ENCODE measurements around the gene GXYLT2. TPM values are rescaled to one million over a fixed set of nuclear protein-coding genes. Genes with fewer than 3 reads are reported as not detected.

Gene GXYLT2
- total RNA-seq, 1 experiment from 2014 or later, result 6.1 TPM

- DNase-seq (ENCODE audit: low read depth, low spot score) (no peak), ATAC-seq (no peak)
- H3K36me3 ChIP-seq (ENCODE audit: control insufficient read depth, insufficient read depth, low read length), result no peaks in the 10 kb centered on the region; the same call in 1 of the 2 replicates
- in situ Hi-C loops (cut with HindIII; ENCODE audit: low pct_unique_long_range_greater_than_20kb, low sequenced_read_pairs) (no loop called here), intact Hi-C loops (cut with micrococcal nuclease; ENCODE audit: unreplicated experiment) (no loop called here)
- TF ChIP-seq POLR2AphosphoS5 (IDR thresholded peaks at IDR 0.05; ENCODE audit: low read depth, low read length) (no peak), REST (IDR thresholded peaks at IDR 0.05; ENCODE audit: insufficient read depth in 1 of 2, low read depth in 2 of 2, low read length in 1 of 2) (no peak), CTCF (IDR thresholded peaks at IDR 0.05) (no peak), SIN3A (IDR thresholded peaks at IDR 0.05; ENCODE audit: borderline replicate concordance, insufficient read depth, low read depth, low read length) (no peak), TCF7L2 (IDR thresholded peaks at IDR 0.05; ENCODE audit: low read depth, low read length) (no peak)
- H3K9me3 ChIP-seq (ENCODE audit: control insufficient read depth, insufficient read depth, low read depth, low read length), result no peaks in the 10 kb centered on the region
- H3K4me3 ChIP-seq (ENCODE audit: low read depth in 2 of 2, low read length in 2 of 2), result no peak overlapping the region
- H3K27ac ChIP-seq (ENCODE audit: low read length), result no peak overlapping the region
- ChIA-PET POLR2A (no interaction called here), CTCF (no interaction called here)
- peaks cover 9% of the 10 kb centered on the region for H3K4me1 ChIP-seq (ENCODE audit: control insufficient read depth, insufficient read depth, low read length)
- H3K27me3 ChIP-seq (ENCODE audit: control insufficient read depth, insufficient read depth, low read length), result no peaks in the 10 kb centered on the region
- no TSS peak for BruUV-seq (replicated peaks)
These were observed 133.5 kb downstream of the GXYLT2 start for GRCh38 chr3:73021301-73021835.

- no TSS peak for BruUV-seq (replicated peaks)
- intact Hi-C loops (cut with micrococcal nuclease; ENCODE audit: unreplicated experiment), result no loop called here
- no peaks in the 10 kb centered on the region for H3K27me3 ChIP-seq (ENCODE audit: control insufficient read depth, insufficient read depth, low read length)
- no peak overlapping the region for H3K4me3 ChIP-seq (ENCODE audit: low read depth in 2 of 2, low read length in 2 of 2)
- no peaks in the 10 kb centered on the region for H3K9me3 ChIP-seq (ENCODE audit: control insufficient read depth, insufficient read depth, low read depth, low read length)
- peaks cover 9% of the 10 kb centered on the region for H3K4me1 ChIP-seq (ENCODE audit: control insufficient read depth, insufficient read depth, low read length)
- H3K27ac ChIP-seq (ENCODE audit: low read length), result no peak overlapping the region
- ATAC-seq, result no peak
- in situ Hi-C loops (cut with HindIII; ENCODE audit: low pct_unique_long_range_greater_than_20kb, low sequenced_read_pairs), result no loop called here
- H3K36me3 ChIP-seq (ENCODE audit: control insufficient read depth, insufficient read depth, low read length), result no peaks in the 10 kb centered on the region
- ChIA-PET POLR2A (no interaction called here), CTCF (no interaction called here)
- no peak for DNase-seq (ENCODE audit: low read depth, low spot score)
- TF ChIP-seq SIN3A (IDR thresholded peaks at IDR 0.05; ENCODE audit: borderline replicate concordance, insufficient read depth, low read depth, low read length), result no peak
- no peak for TF ChIP-seq TCF7L2 (IDR thresholded peaks at IDR 0.05; ENCODE audit: low read depth, low read length)
These were observed 137.0 kb downstream of the GXYLT2 start for GRCh38 chr3:73024836-73025235.

- TF ChIP-seq SIN3A (IDR thresholded peaks at IDR 0.05; ENCODE audit: borderline replicate concordance, insufficient read depth, low read depth, low read length), result no peak
- no peak for TF ChIP-seq POLR2AphosphoS5 (IDR thresholded peaks at IDR 0.05; ENCODE audit: low read depth, low read length)
- no peak for TF ChIP-seq TCF7L2 (IDR thresholded peaks at IDR 0.05; ENCODE audit: low read depth, low read length)
- no peak for TF ChIP-seq CTCF (IDR thresholded peaks at IDR 0.05)
- no peak for TF ChIP-seq REST (IDR thresholded peaks at IDR 0.05; ENCODE audit: insufficient read depth in 1 of 2, low read depth in 2 of 2, low read length in 1 of 2)
- H3K27ac ChIP-seq (ENCODE audit: low read length), result no peak overlapping the region
- in situ Hi-C loops (cut with HindIII; ENCODE audit: low pct_unique_long_range_greater_than_20kb, low sequenced_read_pairs) (no loop called here), intact Hi-C loops (cut with micrococcal nuclease; ENCODE audit: unreplicated experiment) (no loop called here)
- H3K9me3 ChIP-seq (ENCODE audit: control insufficient read depth, insufficient read depth, low read depth, low read length), result no peaks in the 10 kb centered on the region
- POLR2A ChIA-PET, result no interaction called here
- DNase-seq (ENCODE audit: low read depth, low spot score) (no peak), ATAC-seq (no peak)
- H3K27me3 ChIP-seq (ENCODE audit: control insufficient read depth, insufficient read depth, low read length), result no peaks in the 10 kb centered on the region
- no peaks in the 10 kb centered on the region for H3K36me3 ChIP-seq (ENCODE audit: control insufficient read depth, insufficient read depth, low read length)
- CTCF ChIA-PET, result no interaction called here
- no TSS peak for BruUV-seq (replicated peaks)
- no peak overlapping the region for H3K4me3 ChIP-seq (ENCODE audit: low read depth in 2 of 2, low read length in 2 of 2)
- H3K4me1 ChIP-seq (ENCODE audit: control insufficient read depth, insufficient read depth, low read length), result peaks cover 4% of the 10 kb centered on the region
These were observed 138.4 kb downstream of the GXYLT2 start for GRCh38 chr3:73026111-73026759.
